Activated B cell treated with CpG ODN at 0.5 μM for 24 hours (primary cell): ENCODE measurements around the gene SYCP3. TPM values are rescaled to one million over a fixed set of nuclear protein-coding genes. Genes with fewer than 3 reads are reported as not detected.

Experiments
- ATAC-seq: fragments of 200-7000 bp; cut with Tn5 transposase; one replicate; pipeline ENCODE4 v1.10.0; 2021; ENCODE audit warnings: low read depth, mild to moderate bottlenecking, moderate library complexity
- CTCF ChIA-PET: fragments of 350-600 bp; sonication (Branson Sonifier 250); formaldehyde crosslinking; loops from one replicate; lab custom pipeline; 2021; ENCODE audit warnings: antibody characterized with exemption; lab: Charles Lee
- POLR2A ChIA-PET: fragments of 350-600 bp; sonication (Branson Sonifier 250); formaldehyde crosslinking; loops from one replicate; lab custom pipeline; 2021; ENCODE audit warnings: antibody characterized with exemption; lab: Charles Lee
- DNase-seq: peaks from one replicate; pipeline ENCODE4 v3.0.0; 2022
- H3K27ac Mint-ChIP-seq: one replicate; pipeline ENCODE4 v1.8.0; 2020; ENCODE audit warnings: mixed read lengths
- H3K27me3 Mint-ChIP-seq: one replicate; pipeline ENCODE4 v1.8.0; 2021; ENCODE audit warnings: mixed read lengths
- H3K36me3 Mint-ChIP-seq: one replicate; pipeline ENCODE4 v1.8.0; 2021; ENCODE audit warnings: low read depth, mixed read lengths
- H3K4me1 Mint-ChIP-seq: one replicate; pipeline ENCODE4 v1.8.0; 2021; ENCODE audit warnings: mixed read lengths
- H3K4me3 Mint-ChIP-seq: one replicate; pipeline ENCODE4 v1.8.0; 2020; ENCODE audit warnings: mild to moderate bottlenecking, mixed read lengths
- H3K9me3 Mint-ChIP-seq: one replicate; pipeline ENCODE4 v1.8.0; 2020; ENCODE audit warnings: mixed read lengths
- CTCF ChIP-seq: fragments of 200-600 bp; IDR thresholded peaks from one replicate; pipeline ENCODE4 v1.8.0; 2022; ENCODE audit warnings: antibody characterized with exemption, mild to moderate bottlenecking
- intact Hi-C: fragments of 100-400 bp; cut with micrococcal nuclease; formaldehyde crosslinking; loops from one replicate; pipeline ENCODE4 v1.15.1; 2024
- total RNA-seq: library from RNA; stranded (reverse); gene quantifications from 2 replicates; pipeline ENCODE4 v1.2.3, GENCODE V29; 2022

SYCP3 gene
- total RNA-seq, 1 donor from 2014 or later = 0.49 TPM

GRCh38 chr12:101733166-101733565, 6.1 kb downstream of the SYCP3 start:
- Mint-ChIP-seq H3K27ac (no peak overlapping the region), H3K27me3 (no peaks in the 10 kb centered on the region), H3K9me3 (peaks cover 4% of the 10 kb centered on the region), H3K36me3 (peaks cover 49% of the 10 kb centered on the region), H3K4me1 (peaks cover 16% of the 10 kb centered on the region), H3K4me3 (no peak overlapping the region)
- intact Hi-C loops = no loop called here
- ChIA-PET POLR2A (interaction anchor here (1.2 to 1.4 kb wide), 2 partner anchors 11 to 35 kb away, joined by 5 read pairs; partner anchors contain the start of gene CHPT1), CTCF (no interaction called here)
- ATAC-seq (no peak), DNase-seq (no peak)
- no peak for TF ChIP-seq CTCF

GRCh38 chr12:101732318-101732717, 6.9 kb downstream of the SYCP3 start:
- peaks cover 4% of the 10 kb centered on the region for H3K9me3 Mint-ChIP-seq

GRCh38 chr12:101729842-101730241, 9.4 kb downstream of the SYCP3 start:
- Mint-ChIP-seq H3K36me3 (peaks cover 54% of the 10 kb centered on the region), H3K27me3 (no peaks in the 10 kb centered on the region), H3K27ac (peak overlapping the region; percentile 9), H3K9me3 (peaks cover 4% of the 10 kb centered on the region), H3K4me1 (peaks cover 16% of the 10 kb centered on the region), H3K4me3 (no peak overlapping the region)
- ChIA-PET CTCF (no interaction called here), POLR2A (interaction anchor here (1.4 kb wide), 1 partner anchor 11 kb away, joined by 3 read pairs; no protein-coding TSS in a partner anchor)
- no peak for ATAC-seq
- no peak for TF ChIP-seq CTCF
- intact Hi-C loops = loop anchor here (2.0 kb wide), 1 partner anchor 13 kb away; no protein-coding TSS in a partner anchor
- no peak for DNase-seq

More at GRCh38 chr12:101732318-101732717, 6.9 kb downstream of the SYCP3 start:
- H3K36me3 Mint-ChIP-seq = peaks cover 45% of the 10 kb centered on the region
- H3K4me1 Mint-ChIP-seq = peaks cover 16% of the 10 kb centered on the region
- intact Hi-C loops = no loop called here
- H3K27me3 Mint-ChIP-seq = no peaks in the 10 kb centered on the region
- POLR2A ChIA-PET = no interaction called here
- H3K4me3 Mint-ChIP-seq = no peak overlapping the region
- CTCF ChIA-PET = no interaction called here
- peak; percentile 49 for ATAC-seq
- no peak for DNase-seq
- H3K27ac Mint-ChIP-seq = peak overlapping the region; percentile 51
- TF ChIP-seq CTCF = no peak

DNA sequence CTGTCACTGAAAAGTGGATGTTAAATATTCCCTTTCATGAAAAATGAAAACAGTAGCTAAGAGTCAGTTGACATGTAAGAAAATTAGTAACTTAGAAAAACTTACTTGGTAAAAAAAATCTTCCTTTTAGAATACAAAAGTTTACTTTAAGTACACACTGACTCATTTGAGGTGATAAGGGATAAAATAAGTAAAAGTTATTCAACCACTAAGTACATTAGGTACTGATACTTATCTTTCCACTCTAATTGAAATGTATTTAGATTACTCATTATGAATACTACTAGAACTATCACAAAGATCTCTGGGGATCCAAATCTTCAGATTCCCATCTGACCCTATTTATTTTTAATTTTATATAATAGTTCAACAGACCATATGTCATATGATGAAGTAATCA, 12.2 kb downstream of the SYCP3 start:
- H3K27ac Mint-ChIP-seq = no peak overlapping the region
- H3K27me3 Mint-ChIP-seq = no peaks in the 10 kb centered on the region
- H3K4me3 Mint-ChIP-seq = no peak overlapping the region
- ChIA-PET POLR2A (no interaction called here), CTCF (no interaction called here)
- TF ChIP-seq CTCF = no peak
- H3K9me3 Mint-ChIP-seq = peaks cover 2% of the 10 kb centered on the region
- H3K4me1 Mint-ChIP-seq = peaks cover 5% of the 10 kb centered on the region
- intact Hi-C loops = loop anchor here (2.0 kb wide), 1 partner anchor 16 kb away; no protein-coding TSS in a partner anchor
- ATAC-seq = no peak
- H3K36me3 Mint-ChIP-seq = peaks cover 55% of the 10 kb centered on the region
- no peak for DNase-seq

- Mint-ChIP-seq H3K36me3 (peaks cover 54% of the 10 kb centered on the region), H3K4me1 (peaks cover 3% of the 10 kb centered on the region), H3K27me3 (no peaks in the 10 kb centered on the region), H3K4me3 (no peak overlapping the region), H3K9me3 (no peaks in the 10 kb centered on the region), H3K27ac (no peak overlapping the region)
- DNase-seq = no peak
- TF ChIP-seq CTCF = no peak
- ChIA-PET CTCF (no interaction called here), POLR2A (no interaction called here)
- intact Hi-C loops = loop anchor here (1.0 to 2.0 kb wide), 2 partner anchors 11 to 16 kb away; no protein-coding TSS in a partner anchor
- ATAC-seq = no peak
Observed at GRCh38 chr12:101722392-101722791, 16.9 kb downstream of the SYCP3 start.
